Measurements from ENCODE around the gene NAT9.

DNA sequence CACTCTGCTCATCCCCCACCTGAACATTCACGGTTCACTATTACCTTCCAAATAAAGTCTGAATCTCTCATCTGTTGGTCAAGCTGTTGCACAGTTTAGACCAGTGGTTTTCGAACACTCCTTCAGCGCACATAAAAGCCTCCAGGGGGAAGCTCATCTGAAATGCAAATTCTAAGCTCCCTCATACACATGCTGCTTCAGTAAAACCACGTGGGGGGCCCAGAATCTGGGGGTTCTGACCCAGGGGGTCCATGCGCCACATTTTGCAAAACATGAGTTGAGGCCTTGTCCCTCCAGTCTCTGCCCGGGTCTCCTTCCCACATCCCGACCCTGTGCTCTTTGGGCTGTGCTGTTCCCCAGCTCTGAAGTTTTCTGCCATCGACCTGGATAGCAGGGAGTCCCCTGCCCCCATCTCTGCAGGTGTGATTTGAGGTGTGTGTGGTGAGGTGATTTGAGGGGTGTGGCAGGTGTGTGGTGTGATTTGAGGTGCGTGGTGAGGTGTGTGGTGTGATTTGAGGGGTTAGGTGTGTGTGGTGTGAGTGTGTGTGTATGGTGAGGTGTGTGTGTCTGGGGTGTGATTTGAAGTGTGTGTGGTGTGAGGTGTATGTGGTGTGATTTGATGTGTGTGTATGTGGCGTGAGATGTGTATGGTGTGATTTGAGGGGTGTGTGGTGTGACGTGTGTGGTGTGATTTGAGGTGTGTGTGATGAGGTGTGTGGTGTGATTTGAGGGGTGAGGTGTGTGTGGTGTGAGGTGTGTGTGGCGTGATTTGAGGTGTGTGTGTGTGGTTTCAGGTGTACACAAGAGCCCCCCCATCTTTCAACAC lies 43.9 kb downstream of the NAT9 start:
- TF ChIP-seq CTCF (conservative IDR thresholded peaks at IDR 0.05 in 1 of 2, IDR thresholded peaks at IDR 0.05 in 1 of 2; ENCODE audit: extremely low read depth in 1 of 2, insufficient read depth in 1 of 2, low read depth in 1 of 2, low read length in 2 of 2), result no peak
- TF ChIP-seq EZH2 (IDR thresholded peaks at IDR 0.05; ENCODE audit: borderline replicate concordance, low read length), result no peak
